GM19043 (cell line): Measurements from ENCODE around the gene YWHAB.
"Not testable (repeated sequence)": the region's sequence is repeated elsewhere in the genome, so short reads cannot be mapped to it uniquely, and the experiment has no call there.

Experiments used
- ATAC-seq: cut with Tn5 transposase; IDR thresholded peaks from one replicate; pipeline ENCODE4 v1.9.1; 2021; ENCODE audit warnings: low read depth; ENCODE audit not compliant: unreplicated experiment

The YWHAB gene

GRCh38 chr20:44885392-44886265, at the start of gene YWHAB:
Gene YWHAB (plus strand): TSS chr20:44885705. CDS start chr20:44901534, 15,829 bp downstream.
- ATAC-seq: peak; percentile 91

- no peak for ATAC-seq
Observed at GRCh38 chr20:44836601-44837120, 48.8 kb upstream of the YWHAB start.

GRCh38 chr20:44837946-44838345, 47.6 kb upstream of the YWHAB start:
- no peak for ATAC-seq

- ATAC-seq: no peak
Observed at GRCh38 chr20:44838521-44838920, 47.0 kb upstream of the YWHAB start.

- no peak for ATAC-seq
Observed at GRCh38 chr20:44839481-44839880, 46.0 kb upstream of the YWHAB start.

- no peak for ATAC-seq
Observed at GRCh38 chr20:44840826-44841225, 44.7 kb upstream of the YWHAB start.

- no peak for ATAC-seq
Observed at GRCh38 chr20:44841955-44842354, 43.5 kb upstream of the YWHAB start.

GRCh38 chr20:44843876-44844275, 41.6 kb upstream of the YWHAB start:
- ATAC-seq: no peak

- ATAC-seq: no peak
Observed at GRCh38 chr20:44848254-44849015, 37.1 kb upstream of the YWHAB start.

GRCh38 chr20:44849703-44850102, 35.8 kb upstream of the YWHAB start:
- ATAC-seq: no peak

- ATAC-seq: no peak
Observed at GRCh38 chr20:44850272-44850671, 35.2 kb upstream of the YWHAB start.

GRCh38 chr20:44850837-44851236, 34.7 kb upstream of the YWHAB start:
- ATAC-seq: no peak

- no peak for ATAC-seq
Observed at GRCh38 chr20:44851545-44851944, 34.0 kb upstream of the YWHAB start.

- ATAC-seq: no peak
Observed at GRCh38 chr20:44856442-44856841, 29.1 kb upstream of the YWHAB start.

- ATAC-seq: no peak
Observed at GRCh38 chr20:44856856-44857448, 28.6 kb upstream of the YWHAB start.

GRCh38 chr20:44858606-44859360, 26.7 kb upstream of the YWHAB start:
- no peak for ATAC-seq

- no peak for ATAC-seq
Observed at GRCh38 chr20:44861531-44862006, 23.9 kb upstream of the YWHAB start.

GRCh38 chr20:44862286-44862685, 23.2 kb upstream of the YWHAB start:
- no peak for ATAC-seq

- not testable (repeated sequence) for ATAC-seq
Observed at GRCh38 chr20:44863365-44864084, 22.0 kb upstream of the YWHAB start.

GRCh38 chr20:44864493-44864892, 21.0 kb upstream of the YWHAB start:
- not testable (repeated sequence) for ATAC-seq
